GM23338 (cell line): Measurements from ENCODE around the gene ANKRD11. TPM values are rescaled to one million over a fixed set of nuclear protein-coding genes. Genes with fewer than 3 reads are reported as not detected.

Experiments used
- ATAC-seq: fragments of 200-7000 bp; cut with Tn5 transposase; 3 replicates; pipeline ENCODE4 v1.9.1; 2020
- DNase-seq: peaks from one replicate; pipeline ENCODE4 v3.0.0-alpha.2; 2015; ENCODE audit warnings: low spot score
- H2AFZ ChIP-seq: fragments of 200-600 bp; sonication (generic); 2 replicates; pipeline ENCODE4 v1.8.0; 2016; ENCODE audit warnings: antibody characterized with exemption, mild to moderate bottlenecking, moderate library complexity
- H3F3A ChIP-seq: fragments of 200-600 bp; sonication (generic); replicated peaks from 2 replicates; pipeline ENCODE4 v1.8.0; 2017; ENCODE audit warnings: antibody characterized with exemption, mixed run types, low read depth
- H3K27ac ChIP-seq: fragments of 200-600 bp; sonication (generic); 2 replicates; pipeline ENCODE4 v1.6.1; 2016; ENCODE audit warnings: low read depth
- H3K27me3 ChIP-seq: fragments of 200-600 bp; sonication (generic); 2 replicates; pipeline ENCODE4 v1.8.0; 2016; ENCODE audit warnings: mild to moderate bottlenecking, mixed run types, moderate library complexity; ENCODE audit not compliant: insufficient read depth
- H3K36me3 ChIP-seq: fragments of 200-600 bp; sonication (generic); 2 replicates; pipeline ENCODE4 v1.8.0; 2016; ENCODE audit warnings: mild to moderate bottlenecking; ENCODE audit not compliant: insufficient read depth
- H3K4me1 ChIP-seq: fragments of 200-600 bp; sonication (generic); 2 replicates; pipeline ENCODE4 v1.8.0; 2016; ENCODE audit warnings: mild to moderate bottlenecking, moderate library complexity; ENCODE audit not compliant: insufficient read depth
- H3K4me2 ChIP-seq: fragments of 200-600 bp; sonication (generic); 2 replicates; pipeline ENCODE4 v1.7.1; 2017; ENCODE audit warnings: mixed run types
- H3K4me3 ChIP-seq: fragments of 200-600 bp; sonication (generic); 2 replicates; pipeline ENCODE4 v1.6.1; 2016; ENCODE audit warnings: mixed run types
- H3K79me2 ChIP-seq: fragments of 200-600 bp; sonication (generic); replicated peaks from 2 replicates; pipeline ENCODE4 v1.8.0; 2017; ENCODE audit warnings: mild to moderate bottlenecking; ENCODE audit not compliant: insufficient read depth
- H3K9me2 ChIP-seq: fragments of 200-600 bp; sonication (generic); 2 replicates; pipeline ENCODE4 v1.8.0; 2017; ENCODE audit not compliant: insufficient read depth
- H4K20me1 ChIP-seq: fragments of 200-600 bp; sonication (generic); replicated peaks from 2 replicates; pipeline ENCODE4 v1.8.0; 2017; ENCODE audit warnings: mild to moderate bottlenecking; ENCODE audit not compliant: insufficient read depth
- H3K27ac Mint-ChIP-seq: 2 replicates; pipeline ENCODE4 v1.8.0; 2020; ENCODE audit warnings: inconsistent platforms, mild to moderate bottlenecking, moderate library complexity, mixed read lengths
- H3K27me3 Mint-ChIP-seq: 3 replicates; pipeline ENCODE4 v1.8.0; 2022; ENCODE audit warnings: low read depth, mild to moderate bottlenecking, moderate library complexity, mixed read lengths, inconsistent platforms; ENCODE audit not compliant: insufficient read depth, poor library complexity
- H3K36me3 Mint-ChIP-seq: 3 replicates; pipeline ENCODE4 v1.8.0; 2021; ENCODE audit warnings: low read depth, mild to moderate bottlenecking, inconsistent platforms, moderate library complexity, mixed read lengths
- H3K4me1 Mint-ChIP-seq: 3 replicates; pipeline ENCODE4 v1.8.0; 2020; ENCODE audit warnings: mild to moderate bottlenecking, inconsistent platforms, mixed read lengths
- H3K4me3 Mint-ChIP-seq: 3 replicates; pipeline ENCODE4 v1.8.0; 2021; ENCODE audit warnings: moderate library complexity, mild to moderate bottlenecking, inconsistent platforms, mixed read lengths
- H3K9me3 Mint-ChIP-seq: 3 replicates; pipeline ENCODE4 v1.8.0; 2020; ENCODE audit warnings: moderate library complexity, mild to moderate bottlenecking, inconsistent platforms, mixed read lengths
- CREB1 ChIP-seq: fragments of 250-450 bp; sonication (Bioruptor Pico); IDR thresholded peaks from 2 replicates; pipeline ENCODE4 v1.5.0; 2020; ENCODE audit warnings: low read depth, mild to moderate bottlenecking, moderate library complexity
- EZH2 ChIP-seq: fragments of 200-600 bp; sonication (generic); IDR thresholded peaks from one replicate; pipeline ENCODE4 v1.8.0; 2017; ENCODE audit warnings: antibody characterized with exemption, mild to moderate bottlenecking, low read depth; ENCODE audit not compliant: unreplicated experiment
- EZH2phosphoT487 ChIP-seq: fragments of 200-600 bp; sonication (generic); IDR thresholded peaks from one replicate; pipeline ENCODE4 v1.8.1; 2018; ENCODE audit warnings: antibody characterized with exemption; ENCODE audit not compliant: unreplicated experiment
- JUNB ChIP-seq: IDR thresholded peaks from one replicate; pipeline ENCODE4 v1.6.1; 2016; ENCODE audit warnings: antibody characterized with exemption; ENCODE audit not compliant: unreplicated experiment
- NANOG ChIP-seq: IDR thresholded peaks from 2 replicates; pipeline ENCODE4 v1.6.1; 2016; ENCODE audit warnings: antibody characterized with exemption, borderline replicate concordance
- POLR2AphosphoS5 ChIP-seq: IDR thresholded peaks from 2 replicates; pipeline ENCODE4 v1.6.1; 2016; ENCODE audit warnings: antibody characterized with exemption, low read depth
- STAT1 ChIP-seq: IDR thresholded peaks from one replicate; pipeline ENCODE4 v1.6.1; 2016; ENCODE audit warnings: antibody characterized with exemption; ENCODE audit not compliant: unreplicated experiment
- ZNF114 ChIP-seq: fragments of 250-450 bp; sonication (Bioruptor Pico); IDR thresholded peaks from 2 replicates; pipeline ENCODE4 v1.5.0; 2020; ENCODE audit warnings: mild to moderate bottlenecking, moderate library complexity
- polyA plus RNA-seq: library from polyadenylated mRNA; unstranded; fragments of >200 nt; fragmentation: Nextera tagmentation; extraction: Ambion mirVana; gene quantifications from 2 replicates; pipeline ENCODE4 v1.2.1, GENCODE V29; 2016
- total RNA-seq: library from RNA; depleted of rRNA; stranded (reverse); fragments of >200 nt; shearing (Covaris generic); gene quantifications from 2 replicates; pipeline ENCODE4 v1.2.3, GENCODE V29; 2014
- TF ChIP-seq, protein P1 (sequence below): fragments of 250-450 bp; sonication (Bioruptor Pico); IDR thresholded peaks from 2 replicates; pipeline ENCODE4 v1.5.0; 2020; ENCODE audit warnings: mild to moderate bottlenecking, moderate library complexity
- TF ChIP-seq, protein P2 (sequence below), 2 experiments: fragments of 200-600 bp in 1 of 2; sonication (generic) in 1 of 2; conservative IDR thresholded peaks; 2 replicates each; pipeline versions ENCODE4 v1.5.1 to v1.6.1; 2016 to 2017; ENCODE audit warnings: antibody characterized with exemption in 2 of 2, low read depth in 2 of 2, mild to moderate bottlenecking in 2 of 2, moderate library complexity in 1 of 2

ANKRD11 gene
- total and polyA plus RNA-seq, 2 experiments from 2014 or later: 130 to 159 TPM

DNA sequence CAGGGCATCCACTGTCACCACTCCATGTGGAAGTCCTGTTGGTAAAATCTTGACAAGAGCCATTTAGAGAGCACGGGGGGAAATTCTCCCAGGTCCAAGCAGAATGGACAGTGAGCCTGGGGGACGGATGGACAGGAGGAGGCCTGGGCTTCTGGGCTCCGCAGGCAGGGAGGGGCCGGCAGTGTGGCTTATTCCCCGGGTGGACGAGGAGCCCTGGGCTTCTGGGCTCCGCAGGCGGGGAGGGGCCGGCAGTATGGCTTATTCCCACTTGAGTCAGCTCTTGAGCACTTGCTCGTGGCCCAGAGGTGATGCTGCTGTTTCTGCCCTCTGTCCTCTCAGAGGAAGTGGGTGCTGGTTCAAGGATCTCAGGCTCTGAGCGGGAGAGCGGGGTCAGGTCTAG, 47.9 kb upstream of the ANKRD11 start (continued):
- TF ChIP-seq, protein P1, sequence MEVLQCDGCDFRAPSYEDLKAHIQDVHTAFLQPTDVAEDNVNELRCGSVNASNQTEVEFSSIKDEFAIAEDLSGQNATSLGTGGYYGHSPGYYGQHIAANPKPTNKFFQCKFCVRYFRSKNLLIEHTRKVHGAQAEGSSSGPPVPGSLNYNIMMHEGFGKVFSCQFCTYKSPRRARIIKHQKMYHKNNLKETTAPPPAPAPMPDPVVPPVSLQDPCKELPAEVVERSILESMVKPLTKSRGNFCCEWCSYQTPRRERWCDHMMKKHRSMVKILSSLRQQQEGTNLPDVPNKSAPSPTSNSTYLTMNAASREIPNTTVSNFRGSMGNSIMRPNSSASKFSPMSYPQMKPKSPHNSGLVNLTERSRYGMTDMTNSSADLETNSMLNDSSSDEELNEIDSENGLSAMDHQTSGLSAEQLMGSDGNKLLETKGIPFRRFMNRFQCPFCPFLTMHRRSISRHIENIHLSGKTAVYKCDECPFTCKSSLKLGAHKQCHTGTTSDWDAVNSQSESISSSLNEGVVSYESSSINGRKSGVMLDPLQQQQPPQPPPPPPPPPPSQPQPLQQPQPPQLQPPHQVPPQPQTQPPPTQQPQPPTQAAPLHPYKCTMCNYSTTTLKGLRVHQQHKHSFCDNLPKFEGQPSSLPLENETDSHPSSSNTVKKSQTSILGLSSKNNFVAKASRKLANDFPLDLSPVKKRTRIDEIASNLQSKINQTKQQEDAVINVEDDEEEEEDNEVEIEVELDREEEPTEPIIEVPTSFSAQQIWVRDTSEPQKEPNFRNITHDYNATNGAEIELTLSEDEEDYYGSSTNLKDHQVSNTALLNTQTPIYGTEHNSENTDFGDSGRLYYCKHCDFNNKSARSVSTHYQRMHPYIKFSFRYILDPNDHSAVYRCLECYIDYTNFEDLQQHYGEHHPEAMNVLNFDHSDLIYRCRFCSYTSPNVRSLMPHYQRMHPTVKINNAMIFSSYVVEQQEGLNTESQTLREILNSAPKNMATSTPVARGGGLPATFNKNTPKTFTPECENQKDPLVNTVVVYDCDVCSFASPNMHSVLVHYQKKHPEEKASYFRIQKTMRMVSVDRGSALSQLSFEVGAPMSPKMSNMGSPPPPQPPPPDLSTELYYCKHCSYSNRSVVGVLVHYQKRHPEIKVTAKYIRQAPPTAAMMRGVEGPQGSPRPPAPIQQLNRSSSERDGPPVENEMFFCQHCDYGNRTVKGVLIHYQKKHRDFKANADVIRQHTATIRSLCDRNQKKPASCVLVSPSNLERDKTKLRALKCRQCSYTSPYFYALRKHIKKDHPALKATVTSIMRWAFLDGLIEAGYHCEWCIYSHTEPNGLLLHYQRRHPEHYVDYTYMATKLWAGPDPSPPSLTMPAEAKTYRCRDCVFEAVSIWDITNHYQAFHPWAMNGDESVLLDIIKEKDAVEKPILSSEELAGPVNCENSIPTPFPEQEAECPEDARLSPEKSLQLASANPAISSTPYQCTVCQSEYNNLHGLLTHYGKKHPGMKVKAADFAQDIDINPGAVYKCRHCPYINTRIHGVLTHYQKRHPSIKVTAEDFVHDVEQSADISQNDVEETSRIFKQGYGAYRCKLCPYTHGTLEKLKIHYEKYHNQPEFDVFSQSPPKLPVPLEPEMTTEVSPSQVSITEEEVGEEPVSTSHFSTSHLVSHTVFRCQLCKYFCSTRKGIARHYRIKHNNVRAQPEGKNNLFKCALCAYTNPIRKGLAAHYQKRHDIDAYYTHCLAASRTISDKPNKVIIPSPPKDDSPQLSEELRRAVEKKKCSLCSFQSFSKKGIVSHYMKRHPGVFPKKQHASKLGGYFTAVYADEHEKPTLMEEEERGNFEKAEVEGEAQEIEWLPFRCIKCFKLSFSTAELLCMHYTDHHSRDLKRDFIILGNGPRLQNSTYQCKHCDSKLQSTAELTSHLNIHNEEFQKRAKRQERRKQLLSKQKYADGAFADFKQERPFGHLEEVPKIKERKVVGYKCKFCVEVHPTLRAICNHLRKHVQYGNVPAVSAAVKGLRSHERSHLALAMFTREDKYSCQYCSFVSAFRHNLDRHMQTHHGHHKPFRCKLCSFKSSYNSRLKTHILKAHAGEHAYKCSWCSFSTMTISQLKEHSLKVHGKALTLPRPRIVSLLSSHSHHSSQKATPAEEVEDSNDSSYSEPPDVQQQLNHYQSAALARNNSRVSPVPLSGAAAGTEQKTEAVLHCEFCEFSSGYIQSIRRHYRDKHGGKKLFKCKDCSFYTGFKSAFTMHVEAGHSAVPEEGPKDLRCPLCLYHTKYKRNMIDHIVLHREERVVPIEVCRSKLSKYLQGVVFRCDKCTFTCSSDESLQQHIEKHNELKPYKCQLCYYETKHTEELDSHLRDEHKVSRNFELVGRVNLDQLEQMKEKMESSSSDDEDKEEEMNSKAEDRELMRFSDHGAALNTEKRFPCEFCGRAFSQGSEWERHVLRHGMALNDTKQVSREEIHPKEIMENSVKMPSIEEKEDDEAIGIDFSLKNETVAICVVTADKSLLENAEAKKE (CRISPR knock-in tag): no peak
- TF ChIP-seq JUNB (no peak), CREB1 (no peak), NANOG (no peak), EZH2phosphoT487 (no peak), POLR2AphosphoS5 (no peak), EZH2 (no peak)

DNA sequence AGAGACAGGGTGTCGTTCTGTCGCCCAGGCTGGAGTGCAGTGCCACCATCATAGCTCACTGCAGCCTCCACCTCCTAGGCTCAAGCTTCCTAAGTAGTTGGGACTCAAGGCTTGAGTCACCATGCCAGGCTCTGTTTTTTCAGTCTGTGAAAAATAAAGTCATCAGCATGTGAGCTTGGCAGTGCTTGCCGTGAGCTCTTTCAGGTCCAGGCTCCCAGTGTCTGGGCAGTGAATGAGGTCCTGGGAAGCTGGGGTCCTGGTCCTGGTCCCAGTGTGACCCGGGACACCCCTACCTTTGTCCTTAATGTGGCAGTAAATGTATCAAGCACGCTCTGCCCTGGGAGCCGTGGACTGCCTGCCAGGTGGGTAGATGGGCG, 47.2 kb upstream of the ANKRD11 start:
- Histone ChIP-seq H3K4me1 (no peaks in the 10 kb centered on the region), H3K79me2 (0 out of 2 replicates have a peak, but pooled peaks cover 5% of the 10 kb centered on the region), H3K4me2 (no peak overlapping the region), H3K4me3 (no peak overlapping the region), H3K9me2 (no peaks in the 10 kb centered on the region), H4K20me1 (peaks cover 17% of the 10 kb centered on the region), H3K36me3 (peaks cover 30% of the 10 kb centered on the region), H3F3A (0 out of 2 replicates have a peak, but pooled peaks cover 7% of the 10 kb centered on the region), H3K27ac (no peak overlapping the region), H3K27me3 (no peaks in the 10 kb centered on the region), H2AFZ (no peak overlapping the region)
- no peak for ATAC-seq
- Mint-ChIP-seq H3K27me3 (no peaks in the 10 kb centered on the region), H3K36me3 (peaks cover 59% of the 10 kb centered on the region), H3K4me1 (no peaks in the 10 kb centered on the region), H3K9me3 (no peaks in the 10 kb centered on the region), H3K27ac (no peak overlapping the region), H3K4me3 (no peak overlapping the region)
- DNase-seq: no peak
- no peak for TF ChIP-seq ZNF114 (CRISPR knock-in tag)
- TF ChIP-seq, protein P2, sequence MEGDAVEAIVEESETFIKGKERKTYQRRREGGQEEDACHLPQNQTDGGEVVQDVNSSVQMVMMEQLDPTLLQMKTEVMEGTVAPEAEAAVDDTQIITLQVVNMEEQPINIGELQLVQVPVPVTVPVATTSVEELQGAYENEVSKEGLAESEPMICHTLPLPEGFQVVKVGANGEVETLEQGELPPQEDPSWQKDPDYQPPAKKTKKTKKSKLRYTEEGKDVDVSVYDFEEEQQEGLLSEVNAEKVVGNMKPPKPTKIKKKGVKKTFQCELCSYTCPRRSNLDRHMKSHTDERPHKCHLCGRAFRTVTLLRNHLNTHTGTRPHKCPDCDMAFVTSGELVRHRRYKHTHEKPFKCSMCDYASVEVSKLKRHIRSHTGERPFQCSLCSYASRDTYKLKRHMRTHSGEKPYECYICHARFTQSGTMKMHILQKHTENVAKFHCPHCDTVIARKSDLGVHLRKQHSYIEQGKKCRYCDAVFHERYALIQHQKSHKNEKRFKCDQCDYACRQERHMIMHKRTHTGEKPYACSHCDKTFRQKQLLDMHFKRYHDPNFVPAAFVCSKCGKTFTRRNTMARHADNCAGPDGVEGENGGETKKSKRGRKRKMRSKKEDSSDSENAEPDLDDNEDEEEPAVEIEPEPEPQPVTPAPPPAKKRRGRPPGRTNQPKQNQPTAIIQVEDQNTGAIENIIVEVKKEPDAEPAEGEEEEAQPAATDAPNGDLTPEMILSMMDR (conservative IDR thresholded peaks at IDR 0.05; ENCODE audit: low read depth in 2 of 2): no peak
- TF ChIP-seq CREB1: no peak
- TF ChIP-seq EZH2phosphoT487: no peak
- no peak for TF ChIP-seq NANOG
- TF ChIP-seq POLR2AphosphoS5: no peak
- no peak for TF ChIP-seq EZH2
- TF ChIP-seq JUNB: no peak
- TF ChIP-seq STAT1: no peak
